HFFc6 (cell line): ENCODE measurements around the gene RAVER2. TPM values are rescaled to one million over a fixed set of nuclear protein-coding genes. Genes with fewer than 3 reads are reported as not detected.

Experiments
- DNase-seq: peaks from one replicate; pipeline ENCODE4 v3.0.0-alpha.2; 2018
- H3K27ac Mint-ChIP-seq: 2 replicates; pipeline ENCODE4 v1.8.0; 2020; ENCODE audit warnings: mild to moderate bottlenecking, mixed read lengths
- H3K27me3 Mint-ChIP-seq: 2 replicates; pipeline ENCODE4 v1.8.0; 2021; ENCODE audit warnings: mild to moderate bottlenecking, moderate library complexity, mixed read lengths; ENCODE audit not compliant: insufficient read depth
- H3K36me3 Mint-ChIP-seq: 2 replicates; pipeline ENCODE4 v1.8.0; 2021; ENCODE audit warnings: low read depth, mixed read lengths
- H3K4me1 Mint-ChIP-seq: 2 replicates; pipeline ENCODE4 v1.8.0; 2020; ENCODE audit warnings: low read depth, mixed read lengths
- H3K4me3 Mint-ChIP-seq: 2 replicates; pipeline ENCODE4 v1.8.0; 2020; ENCODE audit warnings: mild to moderate bottlenecking, moderate library complexity, mixed read lengths
- H3K9me3 Mint-ChIP-seq: 2 replicates; pipeline ENCODE4 v1.8.0; 2020; ENCODE audit warnings: mild to moderate bottlenecking, mixed read lengths
- CTCF ChIP-seq: fragments of 200-600 bp; sonication (generic); IDR thresholded peaks from 2 replicates; pipeline ENCODE4 v1.5.0; 2021; ENCODE audit warnings: antibody characterized with exemption, mild to moderate bottlenecking
- total RNA-seq, 6 experiments: library from RNA; stranded (reverse); fragmentation: NEBNext Ultra II Directional; extraction: Animal tissue kit (Norgen Biotek cat#: 25700); gene quantifications; 2 replicates in 1 of 6; 3 replicates in 5 of 6; pipeline ENCODE4 v1.2.3, GENCODE V29; 2021

Gene RAVER2
- total RNA-seq, 6 experiments from 2014 or later: 1.8 to 2.8 (median 2.3) TPM

DNA sequence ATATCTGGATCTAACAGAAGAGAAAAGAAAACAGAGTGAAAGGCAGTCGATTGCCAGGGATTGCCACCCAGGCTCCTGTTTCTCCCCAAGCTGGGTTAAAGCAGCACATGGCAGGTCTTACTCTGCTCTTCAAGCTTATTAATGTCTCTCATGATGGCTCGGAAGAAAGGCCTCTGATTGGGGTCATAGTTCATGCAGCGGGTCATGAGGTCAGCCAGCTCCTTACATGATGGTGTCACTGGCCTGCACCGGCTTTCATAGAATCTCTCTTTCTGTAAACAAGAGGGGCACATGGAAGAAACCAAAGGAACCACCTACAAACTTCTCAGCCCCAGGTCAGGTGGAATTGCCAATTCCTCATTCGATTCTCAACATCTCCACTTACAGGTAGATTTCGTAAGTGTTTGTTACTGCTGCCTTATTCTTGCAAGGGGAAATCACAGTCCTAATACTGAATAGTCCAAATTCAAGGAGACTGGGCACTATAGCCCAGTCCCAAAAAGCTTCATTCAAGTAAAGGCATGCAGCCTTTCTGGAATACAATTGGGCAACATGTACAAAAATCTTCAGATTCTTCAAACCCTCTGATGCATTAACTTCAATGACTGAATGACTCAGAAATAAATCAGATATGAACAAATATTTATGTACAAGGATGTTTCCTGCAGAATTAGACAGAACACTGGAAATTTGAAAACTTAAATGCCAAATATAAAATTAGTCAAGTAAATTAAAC, 96.6 kb downstream of the RAVER2 start:
- DNase-seq: no peak
- TF ChIP-seq CTCF: no peak
- Mint-ChIP-seq H3K27me3 (no peaks in the 10 kb centered on the region; the same call in 1 of the 2 replicates), H3K4me1 (peaks cover 6% of the 10 kb centered on the region; the same call in 1 of the 2 replicates), H3K9me3 (no peaks in the 10 kb centered on the region), H3K36me3 (peaks cover 15% of the 10 kb centered on the region), H3K4me3 (no peak overlapping the region), H3K27ac (no peak overlapping the region)

GRCh38 chr1:64842224-64842623, 97.3 kb downstream of the RAVER2 start:
- Mint-ChIP-seq H3K4me1 (peaks cover 6% of the 10 kb centered on the region; the same call in 1 of the 2 replicates), H3K27me3 (no peaks in the 10 kb centered on the region), H3K36me3 (peaks cover 9% of the 10 kb centered on the region), H3K27ac (no peak overlapping the region), H3K4me3 (no peak overlapping the region), H3K9me3 (no peaks in the 10 kb centered on the region)
- DNase-seq: no peak
- no peak for TF ChIP-seq CTCF

DNA sequence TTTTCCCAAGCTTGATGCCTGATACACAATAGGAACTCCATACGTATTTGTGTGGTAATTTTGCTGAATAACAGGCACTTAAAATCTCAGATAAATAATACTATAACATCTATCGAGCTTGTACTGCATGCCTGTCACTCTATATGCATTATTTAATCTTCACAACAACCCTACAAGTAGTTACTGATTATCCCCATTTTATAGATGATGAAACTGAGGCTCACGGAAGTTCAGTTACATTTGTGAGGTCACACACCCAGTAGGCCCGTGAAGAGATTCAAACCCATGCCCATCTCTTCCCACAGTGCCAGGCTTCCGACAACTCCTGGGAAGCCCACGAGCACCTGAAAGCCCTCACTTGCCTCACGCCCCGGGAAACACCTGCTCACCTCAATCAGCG, 98.8 kb downstream of the RAVER2 start:
- Mint-ChIP-seq H3K27me3 (no peaks in the 10 kb centered on the region), H3K9me3 (no peaks in the 10 kb centered on the region), H3K4me3 (no peak overlapping the region), H3K27ac (no peak overlapping the region), H3K36me3 (peaks cover 8% of the 10 kb centered on the region), H3K4me1 (no peaks in the 10 kb centered on the region)
- no peak for TF ChIP-seq CTCF
- DNase-seq: no peak

GRCh38 chr1:64844175-64844574, 99.3 kb downstream of the RAVER2 start:
- Mint-ChIP-seq H3K27ac (no peak overlapping the region), H3K4me1 (no peaks in the 10 kb centered on the region), H3K36me3 (peaks cover 8% of the 10 kb centered on the region), H3K9me3 (no peaks in the 10 kb centered on the region), H3K27me3 (no peaks in the 10 kb centered on the region; the same call in 1 of the 2 replicates), H3K4me3 (no peak overlapping the region)
- TF ChIP-seq CTCF: no peak
- no peak for DNase-seq

- H3K4me3 Mint-ChIP-seq: no peak overlapping the region
- peaks cover 13% of the 10 kb centered on the region for H3K36me3 Mint-ChIP-seq
- H3K4me1 Mint-ChIP-seq: no peaks in the 10 kb centered on the region
Observed at GRCh38 chr1:64844609-64845008, 99.7 kb downstream of the RAVER2 start.

More at GRCh38 chr1:64844609-64845008, 99.7 kb downstream of the RAVER2 start:
- Mint-ChIP-seq H3K27me3 (no peaks in the 10 kb centered on the region; the same call in none of the 2 replicates), H3K9me3 (no peaks in the 10 kb centered on the region), H3K27ac (no peak overlapping the region)
- TF ChIP-seq CTCF: no peak
- DNase-seq: no peak
